Measurements from ENCODE around the gene MTUS2.

The MTUS2 gene

GRCh38 chr13:29428310-29429181, 608.4 kb downstream of the MTUS2 start:
- DNase-seq, result peak; percentile 24

DNA sequence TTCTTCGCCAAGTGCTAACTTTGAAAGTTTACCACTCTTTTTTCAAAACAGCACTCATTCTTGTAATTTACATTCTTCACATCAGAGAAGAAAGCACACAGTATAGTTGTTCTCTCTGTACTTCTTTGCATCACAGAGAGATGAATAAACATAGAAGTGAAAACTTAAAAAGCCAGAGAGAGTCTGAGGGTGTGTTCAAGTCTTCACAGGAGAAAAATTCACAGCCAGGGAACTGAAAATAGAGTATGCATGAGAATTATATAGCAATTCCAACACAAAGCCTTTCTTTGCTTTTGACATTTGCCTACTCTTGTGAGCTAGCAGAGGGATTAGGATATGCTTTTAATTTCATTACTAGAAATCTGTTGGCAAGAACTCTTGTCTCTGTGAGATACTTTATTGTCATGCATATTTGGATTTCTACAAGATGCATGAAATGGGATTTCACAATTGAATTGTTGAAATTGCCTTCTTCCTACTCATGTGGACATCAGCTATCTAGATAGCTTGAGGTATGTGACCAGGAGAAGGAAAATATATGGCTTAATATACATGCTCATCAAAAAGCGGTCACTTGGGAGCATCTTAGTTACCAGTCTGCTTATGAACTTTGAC, 609.3 kb downstream of the MTUS2 start:
- DNase-seq, result no peak

DNA sequence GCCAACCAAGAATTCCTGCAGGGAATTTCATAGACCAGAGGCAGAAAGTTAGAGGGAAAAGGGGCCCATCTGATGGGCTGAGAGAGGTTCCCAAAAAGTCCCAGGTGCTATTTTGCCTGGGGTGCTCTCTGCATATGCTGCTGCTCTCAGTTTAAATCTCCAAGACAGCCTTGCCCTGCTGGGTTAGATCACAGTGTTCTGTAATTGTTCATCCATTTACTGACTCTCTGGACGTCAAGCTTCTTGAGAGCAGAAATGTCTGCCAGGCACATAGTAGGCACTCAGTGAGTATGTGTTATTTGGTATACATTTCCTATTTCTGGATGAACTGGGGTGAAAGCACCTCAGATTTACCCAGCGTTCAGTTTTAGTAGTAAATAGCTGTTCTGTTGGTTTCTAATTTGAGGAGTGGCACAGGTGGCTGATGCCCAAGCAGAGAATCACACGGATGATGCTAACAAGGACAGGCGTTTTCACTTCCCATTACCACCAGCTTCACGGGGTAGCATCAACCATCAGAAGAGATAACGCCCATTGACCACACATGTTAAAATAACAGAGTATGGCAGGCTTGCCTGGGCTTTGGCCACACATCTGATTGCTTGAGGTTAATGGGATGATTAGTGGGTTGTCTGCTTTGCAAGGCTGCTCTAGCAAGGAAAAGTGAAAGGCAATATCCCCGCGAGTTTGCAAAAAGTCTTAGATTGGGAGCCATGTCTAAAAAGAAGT, 614.2 kb downstream of the MTUS2 start:
- no peak for DNase-seq

DNA sequence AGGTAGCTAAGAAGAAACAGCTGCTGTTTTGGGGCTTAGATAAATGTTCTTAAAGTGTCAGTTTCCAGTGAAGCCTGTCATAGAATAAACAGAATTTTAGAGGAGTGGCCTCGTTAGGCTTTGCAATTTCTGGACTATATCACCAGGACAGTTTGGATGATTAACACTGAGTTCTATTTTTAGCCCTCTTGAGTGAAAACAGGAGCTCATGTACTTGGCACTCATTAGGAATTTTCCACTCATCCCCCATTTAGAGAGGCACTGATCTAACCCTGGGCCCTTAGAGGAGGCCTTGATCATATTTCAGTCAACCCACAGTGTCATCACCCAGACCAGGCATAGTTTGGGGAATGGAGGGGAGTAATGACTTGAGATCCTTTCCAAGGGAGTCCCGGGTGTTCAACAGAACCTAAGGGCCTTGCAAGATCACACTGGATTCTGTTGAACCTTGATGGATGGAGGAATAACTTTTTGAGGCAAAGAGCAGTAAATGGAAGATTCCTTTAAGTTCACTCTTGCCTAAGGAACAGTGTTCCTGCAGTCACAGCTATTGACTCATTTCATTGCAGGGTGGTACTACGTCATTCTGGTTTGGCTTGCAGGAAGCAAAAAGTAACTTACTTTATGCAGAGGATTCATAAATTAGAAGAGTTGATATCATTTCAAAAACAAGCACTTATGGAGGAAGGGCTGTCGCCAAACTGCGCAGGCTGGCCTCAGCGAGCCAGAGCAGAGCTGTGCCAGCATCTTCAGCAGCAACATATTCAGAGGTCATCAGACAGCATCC, 615.2 kb downstream of the MTUS2 start:
- DNase-seq, result no peak

DNA sequence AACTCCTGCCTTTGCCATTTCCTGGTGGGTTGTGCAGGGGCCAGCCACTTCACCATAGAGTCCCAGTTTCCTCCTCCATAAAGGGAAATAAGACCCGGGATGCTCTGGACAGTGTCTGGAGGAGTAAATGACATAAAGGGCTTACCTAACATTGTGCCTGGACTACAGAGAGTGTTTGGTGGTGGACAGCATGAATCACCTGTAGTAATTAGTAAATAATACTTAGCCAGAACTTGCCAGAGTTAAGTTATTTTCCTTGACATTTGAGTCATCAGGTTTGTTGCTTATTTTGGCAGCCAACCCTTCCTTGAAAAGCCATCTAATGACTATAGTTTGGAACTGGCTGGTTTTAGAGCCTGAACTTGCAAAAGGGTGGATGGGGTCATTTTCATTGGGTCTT, 616.2 kb downstream of the MTUS2 start:
- DNase-seq, result no peak

- no peak for DNase-seq
These were observed 616.7 kb downstream of the MTUS2 start for GRCh38 chr13:29436721-29437280.

GRCh38 chr13:29438769-29439168, 618.6 kb downstream of the MTUS2 start:
- DNase-seq, result no peak

- no peak for DNase-seq
These were observed 619.7 kb downstream of the MTUS2 start for GRCh38 chr13:29439601-29440388.

DNA sequence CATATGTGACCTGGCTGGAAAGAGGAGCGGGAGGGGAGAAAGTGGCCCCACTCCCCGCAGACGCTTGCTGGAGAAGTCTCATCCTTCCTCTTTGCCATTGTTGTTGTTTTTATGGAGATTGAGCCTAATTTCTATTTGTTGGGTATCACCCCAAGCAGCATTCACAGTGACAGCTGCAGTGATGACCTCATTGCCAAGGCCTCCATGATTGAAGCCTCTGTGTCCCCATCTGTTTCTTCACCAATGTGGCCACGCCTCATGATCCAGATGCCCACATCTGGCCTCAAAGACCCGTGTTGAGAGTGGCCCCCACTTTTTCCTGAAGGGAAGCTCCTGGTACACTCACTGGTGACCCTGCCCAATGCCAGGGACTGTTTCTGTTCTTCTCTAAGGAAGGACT, 621.2 kb downstream of the MTUS2 start:
- no peak for DNase-seq

DNA sequence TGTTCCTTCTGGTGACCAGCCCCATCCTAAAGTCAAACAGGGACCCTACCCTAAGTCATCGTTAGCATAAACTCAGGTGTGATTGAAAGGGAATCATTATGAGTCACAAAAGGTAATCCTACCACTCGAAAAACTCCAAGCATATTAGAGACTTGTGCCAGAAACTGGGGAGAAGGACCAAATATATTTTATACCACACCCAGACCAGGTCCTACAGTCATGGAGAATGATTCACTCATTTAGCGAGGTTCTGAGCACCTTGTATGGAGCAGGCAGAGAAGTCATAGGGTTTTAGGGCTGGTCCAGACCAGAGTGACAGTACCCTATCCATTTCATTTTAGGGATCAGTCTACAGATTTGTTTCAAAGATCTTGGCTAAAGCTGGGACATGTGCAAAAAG, 625.9 kb downstream of the MTUS2 start:
- DNase-seq, result no peak

DNA sequence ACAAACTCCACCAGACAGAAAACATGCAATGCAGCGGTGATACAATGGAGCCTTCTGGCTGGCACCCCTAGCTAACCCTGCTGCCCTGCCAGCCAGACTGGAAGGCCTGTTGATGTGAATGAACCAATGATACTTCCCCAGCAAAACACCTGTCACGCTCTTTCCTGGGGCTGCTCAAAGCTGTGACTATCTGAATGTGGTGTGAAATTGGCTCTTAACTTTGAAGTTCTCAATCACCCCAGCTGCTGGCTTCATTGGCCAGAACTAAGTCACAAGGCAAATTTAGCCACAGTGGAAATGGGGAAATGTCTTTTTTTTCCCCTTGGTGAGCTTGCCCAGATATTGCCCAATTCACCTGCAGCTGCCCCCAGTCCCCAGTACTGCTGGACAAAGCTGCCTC, 628.0 kb downstream of the MTUS2 start:
- no peak for DNase-seq

DNA sequence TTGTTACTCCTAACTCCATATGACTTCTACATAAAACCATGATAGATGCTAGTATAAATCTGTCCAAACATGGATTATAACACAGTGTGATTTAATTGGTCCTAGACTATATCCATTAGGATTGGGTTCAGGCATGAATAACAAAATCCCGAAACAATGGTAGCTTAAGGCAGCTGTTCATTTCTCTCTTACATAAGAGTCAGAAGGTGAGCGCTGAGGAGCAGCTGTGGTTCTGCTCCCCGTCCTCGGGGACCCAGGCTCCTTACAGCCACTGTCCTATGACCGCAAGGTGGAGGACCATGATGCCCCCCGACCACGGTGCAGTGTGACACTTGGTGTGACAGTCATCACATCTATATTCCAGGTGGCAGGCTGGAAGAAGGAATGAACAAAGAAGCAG, 629.6 kb downstream of the MTUS2 start:
- DNase-seq, result no peak

GRCh38 chr13:29451976-29452375, 631.8 kb downstream of the MTUS2 start:
- no peak for DNase-seq

- no peak for DNase-seq
These were observed 632.9 kb downstream of the MTUS2 start for GRCh38 chr13:29452773-29453616.

DNA sequence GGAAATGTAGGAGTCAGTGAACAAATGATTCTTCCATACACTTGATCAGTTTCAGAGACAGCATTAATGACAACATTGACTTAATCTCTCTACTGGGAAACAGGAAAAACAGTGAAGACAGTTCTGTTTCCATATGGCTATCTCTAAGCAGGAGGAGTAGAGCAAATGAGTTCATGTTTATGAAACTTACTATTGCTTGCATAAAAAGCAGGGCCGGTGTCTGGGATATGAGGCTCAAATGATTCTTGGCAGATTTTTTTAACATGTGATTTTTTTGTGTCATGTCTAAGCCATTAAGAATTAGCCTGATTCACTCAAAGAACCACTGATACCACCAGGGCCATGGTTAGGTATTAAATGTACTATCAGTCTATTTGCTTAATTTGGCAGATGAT, 633.5 kb downstream of the MTUS2 start:
- no peak for DNase-seq

DNA sequence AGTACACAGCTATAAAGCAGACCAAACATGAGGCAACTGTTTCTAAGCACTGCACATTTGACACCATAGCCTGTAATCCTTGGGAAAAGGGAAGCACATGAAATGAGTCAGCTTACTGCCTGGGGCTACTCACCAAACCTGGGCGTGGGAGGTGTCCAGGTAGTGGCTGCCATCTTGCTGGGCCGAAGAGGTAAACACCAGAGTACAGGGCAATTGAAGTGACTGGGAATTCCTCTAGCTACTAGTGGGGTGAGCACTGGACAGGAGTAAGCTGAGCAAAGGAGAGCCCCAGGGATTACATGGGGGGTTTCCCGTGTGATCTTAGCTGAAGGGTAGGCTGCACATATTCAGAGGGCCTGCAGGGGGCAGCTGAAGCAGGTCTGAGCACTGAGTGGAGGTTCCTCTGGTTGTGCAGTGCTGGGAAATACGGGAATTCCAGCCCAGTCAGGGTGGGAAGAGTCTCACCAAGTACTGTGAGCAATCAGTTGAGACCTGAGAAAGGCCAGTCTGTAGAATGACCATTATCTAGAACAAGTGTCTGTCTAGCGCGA, 634.9 kb downstream of the MTUS2 start:
- no peak for DNase-seq

- no peak for DNase-seq
These were observed 636.3 kb downstream of the MTUS2 start for GRCh38 chr13:29456419-29456818.

- no peak for DNase-seq
These were observed 637.2 kb downstream of the MTUS2 start for GRCh38 chr13:29457299-29457698.

GRCh38 chr13:29458419-29458818, 638.3 kb downstream of the MTUS2 start:
- no peak for DNase-seq

- DNase-seq, result no peak
These were observed 639.7 kb downstream of the MTUS2 start for GRCh38 chr13:29459813-29460355.

Measured in NCI-H146 (cell line).